ENCODE results near the gene BORCS5.
A peak's percentile ranks its signal among the peaks of the same experiment; 100 is the strongest.

The BORCS5 gene

DNA sequence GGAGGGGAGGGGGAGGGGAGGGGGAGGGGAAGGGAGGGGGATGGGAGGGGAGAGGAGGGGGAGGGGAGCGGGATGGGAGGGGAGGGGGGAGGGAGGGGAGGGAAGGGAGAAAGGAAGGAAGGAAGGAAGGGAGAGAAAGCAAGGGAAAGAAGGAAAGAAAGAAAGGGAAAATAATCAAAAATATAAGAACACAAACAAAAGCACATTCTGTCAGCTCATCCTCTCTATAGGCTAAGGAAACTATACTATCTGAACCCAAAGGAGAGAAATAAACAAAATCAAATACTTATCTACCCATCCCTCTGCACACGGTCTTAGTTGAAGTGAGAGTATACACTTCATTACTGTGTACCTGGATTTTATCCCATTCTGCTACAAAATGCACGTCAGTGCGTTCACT is 33.8 kb upstream of the BORCS5 start:
- TF ChIP-seq, protein P1, sequence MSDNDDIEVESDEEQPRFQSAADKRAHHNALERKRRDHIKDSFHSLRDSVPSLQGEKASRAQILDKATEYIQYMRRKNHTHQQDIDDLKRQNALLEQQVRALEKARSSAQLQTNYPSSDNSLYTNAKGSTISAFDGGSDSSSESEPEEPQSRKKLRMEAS (IDR thresholded peaks at IDR 0.05) = no peak
- no peak for TF ChIP-seq ZBTB7A (IDR thresholded peaks at IDR 0.05; ENCODE audit: low read depth)
- TF ChIP-seq EGR1 (IDR thresholded peaks at IDR 0.05) = no peak
- no peak for TF ChIP-seq CREB1 (IDR thresholded peaks at IDR 0.05; ENCODE audit: low read depth)
- no peak for TF ChIP-seq RAD21 (IDR thresholded peaks at IDR 0.05; ENCODE audit: low read depth)
- no peak for TF ChIP-seq EP300 (IDR thresholded peaks at IDR 0.05; ENCODE audit: borderline replicate concordance)
- no peak for TF ChIP-seq TAF1 (IDR thresholded peaks at IDR 0.05; ENCODE audit: low read depth)
- no peak for TF ChIP-seq USF1 (IDR thresholded peaks at IDR 0.05)
- TF ChIP-seq NFIC (IDR thresholded peaks at IDR 0.05) = no peak
- TF ChIP-seq TEAD4 (IDR thresholded peaks at IDR 0.05) = no peak
- no peak for TF ChIP-seq REST (IDR thresholded peaks at IDR 0.05; ENCODE audit: low read depth)
- no peak for TF ChIP-seq CEBPB (IDR thresholded peaks at IDR 0.05)

DNA sequence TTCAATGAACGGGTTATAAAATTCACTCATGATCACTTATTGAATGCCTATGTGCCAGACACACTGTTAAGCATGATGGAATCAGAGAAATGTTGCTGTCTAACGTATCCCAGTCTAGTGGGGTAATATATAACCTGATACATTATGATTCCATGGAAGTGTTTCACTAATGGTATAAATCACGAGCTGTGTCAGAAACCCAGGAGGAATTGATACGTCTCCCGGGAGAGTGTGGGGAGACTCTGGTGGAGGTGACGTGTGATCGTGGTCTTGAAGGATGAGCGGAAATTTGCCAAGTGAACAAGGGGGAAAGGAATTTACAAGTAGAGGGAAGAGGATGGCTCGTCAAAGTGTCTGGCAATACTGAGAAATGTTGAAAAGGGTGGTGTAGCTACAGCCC is 33.3 kb upstream of the BORCS5 start:
- TF ChIP-seq NFIC (IDR thresholded peaks at IDR 0.05) (no peak), YY1 (IDR thresholded peaks at IDR 0.05; ENCODE audit: low read depth) (no peak), USF1 (IDR thresholded peaks at IDR 0.05) (no peak), TCF12 (IDR thresholded peaks at IDR 0.05; ENCODE audit: low read depth) (no peak), CREB1 (IDR thresholded peaks at IDR 0.05; ENCODE audit: low read depth) (no peak), CEBPB (IDR thresholded peaks at IDR 0.05) (no peak), RAD21 (IDR thresholded peaks at IDR 0.05; ENCODE audit: low read depth) (no peak), REST (IDR thresholded peaks at IDR 0.05; ENCODE audit: low read depth) (no peak), TAF1 (IDR thresholded peaks at IDR 0.05; ENCODE audit: low read depth) (no peak), EGR1 (IDR thresholded peaks at IDR 0.05) (no peak), EP300 (IDR thresholded peaks at IDR 0.05; ENCODE audit: borderline replicate concordance) (no peak), FOXM1 (IDR thresholded peaks at IDR 0.05; ENCODE audit: borderline replicate concordance, low read depth) (no peak), TEAD4 (IDR thresholded peaks at IDR 0.05) (no peak), ZBTB7A (IDR thresholded peaks at IDR 0.05; ENCODE audit: low read depth) (no peak)
- TF ChIP-seq, protein P1 (IDR thresholded peaks at IDR 0.05) = no peak

DNA sequence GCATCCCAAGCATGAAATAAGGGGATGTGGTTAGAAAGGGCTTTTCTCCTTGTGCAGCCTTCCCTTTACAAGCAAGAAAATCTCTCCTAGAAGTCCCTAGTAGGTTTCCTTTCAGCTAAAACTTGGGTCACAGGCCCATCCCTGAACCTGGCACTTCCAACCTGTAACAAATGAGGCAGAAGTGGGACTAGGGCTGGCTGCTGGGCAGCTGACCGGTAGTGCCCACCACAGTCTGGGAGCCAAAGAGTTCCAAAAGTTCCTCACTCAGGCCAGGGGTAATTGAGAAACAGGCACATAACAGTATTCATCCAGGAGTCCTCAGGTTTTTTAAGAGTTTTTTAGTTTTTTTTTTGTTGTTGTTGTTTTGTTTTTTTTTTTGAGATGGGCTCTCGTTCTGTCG is 30.6 kb upstream of the BORCS5 start:
- TF ChIP-seq, protein P1 (IDR thresholded peaks at IDR 0.05) = no peak
- TF ChIP-seq TCF12 (IDR thresholded peaks at IDR 0.05; ENCODE audit: low read depth) (no peak), CEBPB (IDR thresholded peaks at IDR 0.05) (no peak), CREB1 (IDR thresholded peaks at IDR 0.05; ENCODE audit: low read depth) (no peak), EGR1 (IDR thresholded peaks at IDR 0.05) (no peak), USF1 (IDR thresholded peaks at IDR 0.05) (no peak), TEAD4 (IDR thresholded peaks at IDR 0.05) (no peak), ZBTB7A (IDR thresholded peaks at IDR 0.05; ENCODE audit: low read depth) (no peak), EP300 (IDR thresholded peaks at IDR 0.05; ENCODE audit: borderline replicate concordance) (no peak), RAD21 (IDR thresholded peaks at IDR 0.05; ENCODE audit: low read depth) (no peak), REST (IDR thresholded peaks at IDR 0.05; ENCODE audit: low read depth) (no peak), FOXM1 (IDR thresholded peaks at IDR 0.05; ENCODE audit: borderline replicate concordance, low read depth) (no peak), TAF1 (IDR thresholded peaks at IDR 0.05; ENCODE audit: low read depth) (no peak), YY1 (IDR thresholded peaks at IDR 0.05; ENCODE audit: low read depth) (no peak), NFIC (IDR thresholded peaks at IDR 0.05) (no peak)

DNA sequence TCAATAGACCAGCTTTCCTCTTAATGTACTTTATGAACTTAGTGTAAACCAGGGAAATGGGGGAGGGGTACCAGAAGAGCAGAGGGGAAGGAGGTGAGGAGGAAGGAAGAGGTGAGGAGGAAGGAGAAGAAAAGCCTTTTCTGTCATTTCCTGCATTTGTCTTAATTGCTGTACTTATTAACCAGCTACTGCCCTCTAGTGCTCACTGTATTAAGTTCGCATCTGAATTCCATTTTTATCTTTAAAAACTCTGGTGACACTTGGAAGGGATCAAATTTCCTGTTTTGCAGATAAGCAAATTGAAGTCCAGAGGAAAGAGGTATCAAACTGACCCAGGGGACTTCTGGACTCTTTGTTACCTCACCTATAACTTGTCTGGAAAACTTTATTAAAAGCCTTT is 29.1 kb upstream of the BORCS5 start:
- TF ChIP-seq, protein P1 (IDR thresholded peaks at IDR 0.05) = no peak
- TF ChIP-seq RAD21 (IDR thresholded peaks at IDR 0.05; ENCODE audit: low read depth) = peak; percentile 92
